K562 (cell line): Measurements from ENCODE around the gene HELZ2. TPM values are rescaled to one million over a fixed set of nuclear protein-coding genes. Genes with fewer than 3 reads are reported as not detected.

Source experiments
- ATAC-seq: fragments of 200-7000 bp; cut with Tn5 transposase; 3 replicates; pipeline ENCODE4 v1.9.1; 2020; ENCODE audit warnings: moderate library complexity
- BruUV-seq: library from RNA; stranded (reverse); fragments of 400-500 nt; replicated peaks from 2 replicates; lab custom pipeline; 2021; lab: Mats Ljungman, UMichigan
- CTCF ChIA-PET: fragments of 300-600 bp; formaldehyde crosslinking; extraction: SDS; loops from one replicate; lab custom pipeline; 2021; ENCODE audit warnings: low intra/inter-chr PET ratio; lab: Yijun Ruan, JAX
- POLR2A ChIA-PET: fragments of 300-600, 350-650 bp; sonication (Branson Sonifier 250); formaldehyde crosslinking; extraction: SDS; loops from one replicate; lab custom pipeline; 2021; ENCODE audit warnings: antibody characterized with exemption, inconsistent platforms; lab: Yijun Ruan, JAX
- DNase-seq, 4 experiments: peaks; one replicate each; pipeline versions ENCODE4 v3.0.0 to v3.0.0-alpha.2; 2011 to 2018; ENCODE audit warnings: low spot score in 3 of 4, mixed read lengths in 3 of 4; ENCODE audit errors: extremely low read depth in 1 of 4
- FAIRE-seq: peaks from 2 replicates; lab custom pipeline; 2011; peaks lifted over from hg19 to GRCh38; lab: Jason Lieb, UNC
- H2AFZ ChIP-seq: 2 replicates; pipeline ENCODE4 v1.6.0; 2011; ENCODE audit warnings: low read depth, low read length, control low read depth, inconsistent platforms
- H3K27ac ChIP-seq: fragments of 200-600 bp; 3 replicates; pipeline ENCODE4 v1.8.0; 2011; ENCODE audit warnings: low read depth, mild to moderate bottlenecking, control low read depth, inconsistent platforms, low read length, moderate library complexity, mixed read lengths; ENCODE audit errors: extremely low read depth
- H3K27me3 ChIP-seq, 2 experiments: fragments of 300-600 bp in 1 of 2; 2 replicates in 1 of 2; 3 replicates in 1 of 2; pipeline versions ENCODE4 v1.6.0 to v1.8.0; 2011; ENCODE audit warnings: inconsistent platforms in 2 of 2, low read length in 2 of 2, mild to moderate bottlenecking in 1 of 2, mixed read lengths in 1 of 2, moderate library complexity in 1 of 2; ENCODE audit not compliant: control insufficient read depth in 2 of 2, insufficient read depth in 2 of 2
- H3K36me3 ChIP-seq: fragments of 300-600 bp; 3 replicates; pipeline ENCODE4 v1.8.0; 2011; ENCODE audit warnings: mild to moderate bottlenecking, low read length, inconsistent platforms; ENCODE audit not compliant: control insufficient read depth, insufficient read depth
- H3K4me1 ChIP-seq, 2 experiments: fragments of 200-600 bp in 1 of 2; replicated peaks in 1 of 2; 2 replicates in 1 of 2; 3 replicates in 1 of 2; pipeline versions ENCODE4 v1.5.1 to v1.8.0; 2011; ENCODE audit warnings: inconsistent platforms in 2 of 2, low read length in 2 of 2, mild to moderate bottlenecking in 1 of 2, mixed read lengths in 1 of 2, moderate library complexity in 1 of 2; ENCODE audit not compliant: control insufficient read depth in 2 of 2, insufficient read depth in 2 of 2
- H3K4me2 ChIP-seq: 2 replicates; pipeline ENCODE4 v1.6.1; 2011; ENCODE audit warnings: low read length, control low read depth, inconsistent platforms, mixed read lengths; ENCODE audit not compliant: insufficient read depth
- H3K4me3 ChIP-seq: fragments of 200-600 bp; sonication (generic), shearing (Covaris generic); 2 replicates; pipeline ENCODE4 v1.5.1; 2016; ENCODE audit warnings: control low read depth, inconsistent platforms
- H3K79me2 ChIP-seq: fragments of 200-600 bp; 3 replicates; pipeline ENCODE4 v1.8.0; 2011; ENCODE audit warnings: low read length, inconsistent platforms; ENCODE audit not compliant: control insufficient read depth, insufficient read depth
- H3K9ac ChIP-seq, 2 experiments: 2 replicates each; pipeline versions ENCODE4 v1.6.0 to v1.6.1; 2011; ENCODE audit warnings: low read depth in 2 of 2, low read length in 2 of 2, control low read depth in 1 of 2, inconsistent platforms in 1 of 2, mild to moderate bottlenecking in 1 of 2, mixed read lengths in 1 of 2; ENCODE audit not compliant: insufficient read depth in 1 of 2
- H3K9me1 ChIP-seq: one replicate; pipeline ENCODE4 v1.6.0; 2011; ENCODE audit warnings: inconsistent platforms, mild to moderate bottlenecking, low read length, moderate library complexity; ENCODE audit not compliant: control insufficient read depth, insufficient read depth
- H3K9me3 ChIP-seq: replicated peaks from 2 replicates; pipeline ENCODE4 v1.5.1; 2011; ENCODE audit warnings: low read depth, low read length, inconsistent platforms; ENCODE audit not compliant: control insufficient read depth, insufficient read depth
- H4K20me1 ChIP-seq: replicated peaks from 2 replicates; pipeline ENCODE4 v1.6.1; 2011; ENCODE audit warnings: low read length, inconsistent platforms, mixed read lengths; ENCODE audit not compliant: control insufficient read depth, insufficient read depth
- BHLHE40 ChIP-seq: IDR thresholded peaks from 2 replicates; pipeline ENCODE4 v1.6.1; 2011; ENCODE audit warnings: low read length, improper control_type of control experiment
- BRD9 ChIP-seq: fragments of 450-650 bp; IDR thresholded peaks from 2 replicates; pipeline ENCODE4 v1.6.1; 2018; ENCODE audit warnings: low read depth; ENCODE audit not compliant: partially characterized antibody
- CBFA2T2 ChIP-seq: fragments of 450-650 bp; conservative IDR thresholded peaks from 2 replicates; pipeline ENCODE4 v1.6.1; 2017; ENCODE audit warnings: mild to moderate bottlenecking
- CBX1 ChIP-seq: sonication (generic); IDR thresholded peaks from 2 replicates; pipeline ENCODE4 v1.6.1; 2016; ENCODE audit warnings: antibody characterized with exemption, low read depth, mild to moderate bottlenecking
- CXXC5 ChIP-seq: fragments of 250-450 bp; sonication (Bioruptor Pico); IDR thresholded peaks from 2 replicates; pipeline ENCODE4 v1.8.0; 2022; ENCODE audit warnings: inconsistent platforms, mild to moderate bottlenecking, moderate library complexity
- FIP1L1 ChIP-seq: fragments of 200-400 bp; formaldehyde crosslinking; IDR thresholded peaks from 2 replicates; pipeline ENCODE4 v1.6.1; 2018; ENCODE audit warnings: mild to moderate bottlenecking, low read depth, low read length; ENCODE audit not compliant: poor library complexity, severe bottlenecking
- HMG20B ChIP-seq: fragments of 250-450 bp; sonication (Bioruptor Pico); IDR thresholded peaks from 2 replicates; pipeline ENCODE4 v1.5.0; 2021; ENCODE audit warnings: mild to moderate bottlenecking
- KAT8 ChIP-seq: fragments of 450-650 bp; IDR thresholded peaks from 2 replicates; pipeline ENCODE4 v1.6.1; 2016; ENCODE audit warnings: low read depth, mild to moderate bottlenecking
- NR3C1 ChIP-seq: sonication (generic); formaldehyde crosslinking; IDR thresholded peaks from 2 replicates; pipeline ENCODE4 v1.8.1; 2022; ENCODE audit warnings: missing genetic modification reagents
- RAD21 ChIP-seq, 2 experiments: fragments of 250-450 bp in 1 of 2; fragments of 450-650 bp in 1 of 2; sonication (Bioruptor Pico) in 1 of 2; formaldehyde crosslinking in 1 of 2; IDR thresholded peaks in 1 of 2; conservative IDR thresholded peaks in 1 of 2; 2 replicates each; pipeline versions ENCODE4 v1.4.0 to v1.8.0; 2020 to 2022; ENCODE audit warnings: mild to moderate bottlenecking in 2 of 2, moderate library complexity in 1 of 2
- ZNF592 ChIP-seq: fragments of 450-650 bp; IDR thresholded peaks from 2 replicates; pipeline ENCODE4 v1.6.1; 2017; ENCODE audit warnings: antibody characterized with exemption, mild to moderate bottlenecking
- WGBS: fragments of 100-300 bp; shearing (Covaris generic); methylation state at CpG from one replicate; pipeline ENCODE4 v1.1.6; 2016; ENCODE audit warnings: low coverage, mixed read lengths; ENCODE audit not compliant: insufficient coverage; ENCODE audit errors: missing lambda C conversion rate; 5-methylcytosine and 5-hydroxymethylcytosine counted together
- in situ Hi-C: fragments of 300-500 bp; cut with MboI; formaldehyde crosslinking; loops from 4 replicates; pipeline ENCODE4 v1.15.0; 2018; ENCODE audit warnings: inconsistent platforms, mixed read lengths
- intact Hi-C: fragments of 100-400 bp; cut with micrococcal nuclease; formaldehyde crosslinking; loops from 2 replicates; pipeline ENCODE4 v1.14.2; 2022
- polyA plus RNA-seq, 8 experiments: library from polyadenylated mRNA; depleted of rRNA in 4 of 8; stranded (reverse) in 5 of 8; unstranded in 3 of 8; fragments of >200 nt; fragmentation: Nextera tagmentation in 2 of 8; fragmentation: Illumina TruSeq in 1 of 8; extraction: Ambion mirVana in 2 of 8; extraction: Trizol in 1 of 8; gene quantifications; 2 replicates each; pipeline versions ENCODE4 v1.2.1 to v1.2.3, GENCODE V29; 2011 to 2014; ENCODE audit warnings: inconsistent platforms in 1 of 8, missing spikeins in 1 of 8
- total RNA-seq, 7 experiments: library from RNA; depleted of rRNA in 6 of 7; stranded (reverse); fragments of >200 nt in 6 of 7; fragmentation: Illumina TruSeq in 2 of 7; extraction: Trizol in 2 of 7; gene quantifications; 2 replicates each; pipeline versions ENCODE4 v1.2.1 to v1.2.3, GENCODE V29; 2011 to 2021; ENCODE audit warnings: low replicate concordance in 1 of 7
- TF ChIP-seq, protein P1 (sequence below): sonication (generic); formaldehyde crosslinking; IDR thresholded peaks from 2 replicates; pipeline ENCODE4 v1.8.0; 2022; ENCODE audit warnings: mild to moderate bottlenecking, missing genetic modification reagents, borderline replicate concordance
- TF ChIP-seq, protein P2 (sequence below): sonication (generic); formaldehyde crosslinking; IDR thresholded peaks from 2 replicates; pipeline ENCODE4 v1.8.1; 2023; ENCODE audit warnings: mild to moderate bottlenecking, missing genetic modification reagents

The HELZ2 gene
- total and polyA plus RNA-seq, 9 of the 15 experiments (the other 6 are each of a cell fraction or from before 2014, with no cell fraction given) = 0.03 to 7.8 (median 2.9) TPM; not detected in 1

DNA sequence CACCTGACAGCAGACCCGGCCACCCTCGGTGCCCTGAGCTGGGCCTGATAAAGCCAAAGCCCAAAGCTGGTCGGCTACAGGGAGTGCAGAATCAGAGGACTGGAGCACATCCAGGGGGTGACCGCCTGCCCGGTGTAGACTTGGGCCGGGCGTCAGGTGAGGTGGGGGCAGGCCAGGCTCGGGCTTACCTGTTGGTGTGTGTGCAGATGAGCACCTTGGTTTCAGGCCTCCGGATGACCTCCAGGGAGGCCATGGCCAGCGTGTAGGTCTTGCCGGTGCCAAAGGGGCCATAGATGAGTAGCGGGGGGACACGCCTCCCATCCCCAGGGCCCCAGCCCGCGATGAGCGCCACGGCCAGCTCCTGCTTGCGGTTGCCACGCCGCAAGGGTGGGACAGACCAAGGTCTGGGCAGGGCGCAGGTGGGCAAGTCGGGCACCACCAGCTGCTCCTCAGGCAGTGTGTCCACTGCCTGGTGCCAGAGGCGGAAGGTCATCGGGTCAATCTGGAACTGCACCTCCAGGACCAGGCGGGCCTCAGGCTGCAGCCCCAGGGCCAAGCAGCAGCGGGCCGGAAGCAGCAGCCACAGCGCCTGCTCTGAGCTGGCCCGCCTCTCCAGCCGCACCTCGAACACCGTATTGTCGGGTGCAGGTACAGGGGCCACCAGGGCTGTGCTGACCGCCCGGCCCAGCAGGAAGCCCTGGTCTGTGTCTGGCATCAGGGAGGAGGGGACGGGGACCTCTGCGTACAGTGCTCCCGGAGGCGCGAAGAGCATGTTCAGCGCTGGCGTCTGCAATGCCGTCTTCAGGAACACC lies 5.7 kb downstream of the HELZ2 start:
- Histone ChIP-seq H3K4me1 (peaks cover 0 to 91% of the 10 kb centered on the region in 2 experiments; a peak in 4 of 5 replicates), H2AFZ (no peak overlapping the region), H3K9me3 (no peaks in the 10 kb centered on the region), H3K36me3 (no peaks in the 10 kb centered on the region), H3K9me1 (peaks cover 3% of the 10 kb centered on the region), H3K9ac (no peak overlapping the region; a peak in 1 of 4 replicates), H4K20me1 (peaks cover 3% of the 10 kb centered on the region; the same call in 1 of the 2 replicates), H3K4me2 (no peak overlapping the region), H3K4me3 (no peak overlapping the region), H3K27me3 (peaks cover 0 to 24% of the 10 kb centered on the region in 2 experiments; a peak in 2 of 5 replicates), H3K79me2 (no peaks in the 10 kb centered on the region), H3K27ac (no peak overlapping the region)
- DNase-seq (no peak), ATAC-seq (no peak), FAIRE-seq (no peak)
- BruUV-seq = no TSS peak
- ChIA-PET CTCF (no interaction called here), POLR2A (interaction anchor here (0.5 to 2.3 kb wide), 4 partner anchors 11 to 583 kb away, joined by 3 to 7 read pairs (median 4); no protein-coding TSS in a partner anchor)
- intact Hi-C loops = no loop called here
- WGBS = 73% methylated on average over 38 of the region's 43 CpGs
- in situ Hi-C loops = no loop called here
- TF ChIP-seq CBFA2T2 (no peak), HMG20B (CRISPR knock-in tag) (no peak), FIP1L1 (peak; percentile 31), KAT8 (no peak), CXXC5 (CRISPR knock-in tag) (no peak), BHLHE40 (no peak), RAD21 (CRISPR knock-in tag; conservative IDR thresholded peaks at IDR 0.05 in 1 of 2, IDR thresholded peaks at IDR 0.05 in 1 of 2) (no peak), CBX1 (no peak), NR3C1 (no peak), ZNF592 (no peak), BRD9 (no peak)
- TF ChIP-seq, protein P1, sequence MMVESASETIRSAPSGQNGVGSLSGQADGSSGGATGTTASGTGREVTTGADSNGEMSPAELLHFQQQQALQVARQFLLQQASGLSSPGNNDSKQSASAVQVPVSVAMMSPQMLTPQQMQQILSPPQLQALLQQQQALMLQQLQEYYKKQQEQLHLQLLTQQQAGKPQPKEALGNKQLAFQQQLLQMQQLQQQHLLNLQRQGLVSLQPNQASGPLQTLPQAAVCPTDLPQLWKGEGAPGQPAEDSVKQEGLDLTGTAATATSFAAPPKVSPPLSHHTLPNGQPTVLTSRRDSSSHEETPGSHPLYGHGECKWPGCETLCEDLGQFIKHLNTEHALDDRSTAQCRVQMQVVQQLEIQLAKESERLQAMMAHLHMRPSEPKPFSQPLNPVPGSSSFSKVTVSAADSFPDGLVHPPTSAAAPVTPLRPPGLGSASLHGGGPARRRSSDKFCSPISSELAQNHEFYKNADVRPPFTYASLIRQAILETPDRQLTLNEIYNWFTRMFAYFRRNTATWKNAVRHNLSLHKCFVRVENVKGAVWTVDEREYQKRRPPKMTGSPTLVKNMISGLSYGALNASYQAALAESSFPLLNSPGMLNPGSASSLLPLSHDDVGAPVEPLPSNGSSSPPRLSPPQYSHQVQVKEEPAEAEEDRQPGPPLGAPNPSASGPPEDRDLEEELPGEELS (CRISPR knock-in tag) = no peak
- TF ChIP-seq, protein P2, sequence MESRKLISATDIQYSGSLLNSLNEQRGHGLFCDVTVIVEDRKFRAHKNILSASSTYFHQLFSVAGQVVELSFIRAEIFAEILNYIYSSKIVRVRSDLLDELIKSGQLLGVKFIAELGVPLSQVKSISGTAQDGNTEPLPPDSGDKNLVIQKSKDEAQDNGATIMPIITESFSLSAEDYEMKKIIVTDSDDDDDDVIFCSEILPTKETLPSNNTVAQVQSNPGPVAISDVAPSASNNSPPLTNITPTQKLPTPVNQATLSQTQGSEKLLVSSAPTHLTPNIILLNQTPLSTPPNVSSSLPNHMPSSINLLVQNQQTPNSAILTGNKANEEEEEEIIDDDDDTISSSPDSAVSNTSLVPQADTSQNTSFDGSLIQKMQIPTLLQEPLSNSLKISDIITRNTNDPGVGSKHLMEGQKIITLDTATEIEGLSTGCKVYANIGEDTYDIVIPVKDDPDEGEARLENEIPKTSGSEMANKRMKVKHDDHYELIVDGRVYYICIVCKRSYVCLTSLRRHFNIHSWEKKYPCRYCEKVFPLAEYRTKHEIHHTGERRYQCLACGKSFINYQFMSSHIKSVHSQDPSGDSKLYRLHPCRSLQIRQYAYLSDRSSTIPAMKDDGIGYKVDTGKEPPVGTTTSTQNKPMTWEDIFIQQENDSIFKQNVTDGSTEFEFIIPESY (CRISPR knock-in tag) = peak; percentile 94
